ENCODE measurements around the gene EFTUD2. TPM values are rescaled to one million over a fixed set of nuclear protein-coding genes. Genes with fewer than 3 reads are reported as not detected.

Gene EFTUD2
- total and polyA plus RNA-seq, 2 of the 13 experiments (the other 11 are each of a cell fraction or from before 2014, with no cell fraction given): 111 to 137 TPM

GRCh38 chr17:44930667-44931066, 31.4 kb upstream of the EFTUD2 start:
- H3K4me3 ChIP-seq (replicated peaks in 1 of 3; ENCODE audit: insufficient read depth in 1 of 3, low read depth in 2 of 3, low read length in 3 of 3): no peak overlapping the region
- H3K27me3 ChIP-seq (ENCODE audit: control insufficient read depth in 1 of 2, insufficient read depth in 2 of 2, low read length in 2 of 2): no peaks in the 10 kb centered on the region
- FAIRE-seq: no peak
- intact Hi-C loops (cut with micrococcal nuclease; ENCODE audit: unreplicated experiment): no loop called here
- no peaks in the 10 kb centered on the region for H3K4me1 ChIP-seq (ENCODE audit: insufficient read depth, low read length)
- no peak for ATAC-seq
- in situ Hi-C loops (cut with HindIII; ENCODE audit: extremely low pct_ligation_motif_present, low pct_unique_long_range_greater_than_20kb): no loop called here
- no peaks in the 10 kb centered on the region for H3K79me2 ChIP-seq (ENCODE audit: insufficient read depth, low read length)
- H2AFZ ChIP-seq (ENCODE audit: low read length): no peak overlapping the region
- H3K9ac ChIP-seq (ENCODE audit: insufficient read depth, low read depth, low read length): no peak overlapping the region
- CTCF ChIA-PET (ENCODE audit: low intra/inter-chr PET ratio, low total read pairs): no interaction called here
- no peak for DNase-seq (ENCODE audit: low spot score)
- BruUV-seq (replicated peaks): no TSS peak
- TF ChIP-seq ARID4A (CRISPR knock-in tag; IDR thresholded peaks at IDR 0.05; ENCODE audit: borderline replicate concordance) (no peak), MAFK (conservative IDR thresholded peaks at IDR 0.05 in 1 of 2, IDR thresholded peaks at IDR 0.05 in 1 of 2; ENCODE audit: low read length in 2 of 2) (peak; percentile 89 to 94), MAFF (IDR thresholded peaks at IDR 0.05; ENCODE audit: low read depth, low read length) (peak; percentile 90)
- 95% methylated on average over 6 of the region's 6 CpGs for WGBS (ENCODE audit: low lambda C conversion rate)
- H3K4me2 ChIP-seq (ENCODE audit: low read depth, low read length): no peak overlapping the region
- no peak overlapping the region for H3K27ac ChIP-seq (ENCODE audit: extremely low read length, insufficient read depth, low read length)
- POLR2A ChIA-PET: no interaction called here
- H3K36me3 ChIP-seq (replicated peaks in 1 of 2; ENCODE audit: control insufficient read depth in 1 of 2, insufficient read depth in 2 of 2, low read length in 2 of 2): peaks cover 61 to 96% of the 10 kb centered on the region in 2 experiments
- no peaks in the 10 kb centered on the region for H4K20me1 ChIP-seq (ENCODE audit: insufficient read depth, low read length)
- no peaks in the 10 kb centered on the region for H3K9me3 ChIP-seq (ENCODE audit: low read length)
